ENCODE results near the gene NDUFA11.

Gene NDUFA11

GRCh38 chr19:5937550-5937949 lies 34.0 kb upstream of the NDUFA11 start:
- no peak for TF ChIP-seq ZNF274 (IDR thresholded peaks at IDR 0.05; ENCODE audit: low read depth, low read length)
- no peak overlapping the region for H3K4me3 ChIP-seq (ENCODE audit: low read length)

GRCh38 chr19:5936292-5936592 lies 32.7 kb upstream of the NDUFA11 start:
- H3K4me3 ChIP-seq (ENCODE audit: low read length), result no peak overlapping the region
- no peak for TF ChIP-seq ZNF274 (IDR thresholded peaks at IDR 0.05; ENCODE audit: low read depth, low read length)

DNA sequence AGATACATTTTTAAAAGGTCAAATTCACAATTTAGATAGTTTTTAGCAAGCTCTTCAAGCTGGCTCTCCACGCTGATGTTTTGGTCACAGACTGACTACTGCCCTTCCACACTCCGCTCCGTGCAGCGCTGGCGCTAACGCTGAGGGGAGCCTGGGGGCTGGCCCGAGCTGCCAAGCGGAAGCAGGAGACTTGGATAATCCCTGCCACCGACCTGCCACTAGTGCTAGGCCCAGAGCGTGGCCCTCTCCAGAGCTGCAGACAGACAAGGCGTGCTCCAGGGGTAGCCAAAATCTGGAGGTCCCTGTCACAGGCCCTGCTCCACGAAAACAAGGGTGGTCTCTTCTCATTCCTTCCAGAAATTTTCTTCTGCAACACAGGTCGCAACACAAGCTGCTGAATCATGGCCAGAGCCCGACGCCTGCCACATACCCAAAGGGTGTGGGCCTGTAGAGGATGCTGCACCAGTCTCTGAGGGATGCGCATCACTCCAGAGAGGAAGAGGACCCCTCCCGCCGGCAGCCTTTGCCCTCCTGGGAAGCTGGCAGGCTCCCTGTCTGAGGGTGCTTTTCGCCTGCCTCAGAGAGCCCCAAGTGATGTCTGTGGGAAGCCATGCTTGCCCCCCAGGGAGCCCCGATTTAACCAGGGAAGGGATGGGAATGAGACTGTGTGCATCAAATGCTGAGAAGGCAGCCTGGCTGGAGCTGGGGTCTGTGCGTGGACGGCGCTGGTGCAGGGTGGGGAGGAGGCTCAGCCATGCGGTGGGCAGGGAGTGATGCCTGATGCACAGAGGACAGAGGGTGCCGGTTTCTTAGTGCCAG lies 32.1 kb upstream of the NDUFA11 start:
- H3K4me3 ChIP-seq (ENCODE audit: low read length), result no peak overlapping the region
- no peak for TF ChIP-seq ZNF274 (IDR thresholded peaks at IDR 0.05; ENCODE audit: low read depth, low read length)

DNA sequence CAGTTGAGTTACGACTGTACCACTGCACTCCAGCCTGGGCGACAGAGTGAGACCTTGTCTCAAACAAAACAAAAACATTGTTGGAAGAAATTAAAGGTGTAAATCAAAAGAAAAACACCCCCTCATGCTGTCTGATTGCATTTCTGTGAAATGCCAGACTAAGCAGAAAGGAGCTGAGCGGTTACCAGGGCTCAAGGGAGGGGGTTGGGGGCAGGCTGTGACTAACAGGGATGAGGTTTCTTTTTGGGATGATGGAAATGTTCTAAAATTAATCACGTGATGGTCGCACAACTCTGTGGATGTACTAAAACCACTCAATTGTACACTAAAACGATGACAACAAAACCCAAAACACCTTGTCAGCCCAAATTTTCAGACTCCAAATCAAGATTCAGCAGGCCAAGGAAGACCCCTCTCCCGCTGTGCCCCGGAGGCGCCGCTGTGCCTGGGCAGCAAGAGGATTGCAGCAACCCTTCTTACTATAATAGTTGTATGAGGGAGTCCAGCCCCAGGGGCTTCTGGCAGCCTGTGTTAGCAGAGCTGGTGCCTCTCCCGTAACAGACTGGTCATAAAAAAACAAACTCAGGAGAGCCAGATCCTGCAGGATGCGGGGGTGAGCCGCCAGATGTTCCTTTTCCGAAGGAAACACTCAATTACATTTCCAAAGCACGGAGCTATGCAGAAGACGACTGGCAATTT lies 31.3 kb upstream of the NDUFA11 start:
- H3K4me3 ChIP-seq (ENCODE audit: low read length), result no peak overlapping the region
- no peak for TF ChIP-seq ZNF274 (IDR thresholded peaks at IDR 0.05; ENCODE audit: low read depth, low read length)

DNA sequence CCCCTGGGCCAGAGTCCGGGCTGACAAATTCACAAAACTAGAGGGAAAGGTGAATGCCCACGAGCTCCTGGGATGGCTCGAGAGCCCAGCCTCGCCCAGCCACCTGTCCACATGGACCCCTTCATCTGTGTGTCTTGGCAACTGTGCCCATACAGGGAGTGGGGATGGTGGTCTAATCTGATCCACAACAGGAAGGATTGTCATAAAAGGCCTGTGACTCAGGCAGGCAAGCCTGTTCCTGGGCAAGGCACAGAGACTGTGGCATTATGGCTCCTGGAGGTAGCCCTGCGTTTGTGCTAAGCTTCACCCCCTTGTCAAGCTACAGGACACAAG lies 30.4 kb upstream of the NDUFA11 start:
- TF ChIP-seq ZNF274 (IDR thresholded peaks at IDR 0.05; ENCODE audit: low read depth, low read length), result no peak
- H3K4me3 ChIP-seq (ENCODE audit: low read length), result no peak overlapping the region

GRCh38 chr19:5933391-5934068 lies 29.9 kb upstream of the NDUFA11 start:
- H3K4me3 ChIP-seq (ENCODE audit: low read length), result no peak overlapping the region
- TF ChIP-seq ZNF274 (IDR thresholded peaks at IDR 0.05; ENCODE audit: low read depth, low read length), result no peak

- no peak overlapping the region for H3K4me3 ChIP-seq (ENCODE audit: low read length)
- no peak for TF ChIP-seq ZNF274 (IDR thresholded peaks at IDR 0.05; ENCODE audit: low read depth, low read length)
Measured at GRCh38 chr19:5932609-5933262, 29.1 kb upstream of the NDUFA11 start.

- no peak overlapping the region for H3K4me3 ChIP-seq (ENCODE audit: low read length)
- no peak for TF ChIP-seq ZNF274 (IDR thresholded peaks at IDR 0.05; ENCODE audit: low read depth, low read length)
Measured at GRCh38 chr19:5932146-5932545, 28.6 kb upstream of the NDUFA11 start.

DNA sequence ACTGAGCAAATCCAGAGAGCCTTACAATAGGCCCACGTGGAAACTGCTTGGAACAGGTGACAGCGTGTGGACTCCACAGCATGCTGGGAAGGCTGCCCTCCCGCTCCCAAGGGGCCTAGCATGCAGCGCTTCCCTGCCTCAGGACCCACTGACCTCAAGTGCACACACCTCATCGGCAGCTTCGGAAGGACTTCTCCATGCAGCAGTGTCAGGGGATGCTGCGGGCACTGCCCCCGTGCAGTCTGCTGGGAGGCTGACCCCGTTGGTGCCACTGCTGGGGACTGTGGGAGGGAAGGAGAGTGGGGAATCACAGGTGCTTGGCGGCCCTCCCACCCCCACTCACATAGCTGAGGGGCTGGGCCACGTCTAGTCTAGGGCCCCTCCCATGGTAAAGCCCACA lies 27.7 kb upstream of the NDUFA11 start:
- no peak for TF ChIP-seq ZNF274 (IDR thresholded peaks at IDR 0.05; ENCODE audit: low read depth, low read length)

GRCh38 chr19:5929625-5930024 lies 26.0 kb upstream of the NDUFA11 start:
- no peak for TF ChIP-seq ZNF274 (IDR thresholded peaks at IDR 0.05; ENCODE audit: low read depth, low read length)
- H3K4me3 ChIP-seq (ENCODE audit: low read length), result no peak overlapping the region

More for the DNA sequence above, 27.7 kb upstream of the NDUFA11 start:
- H3K4me3 ChIP-seq (ENCODE audit: low read length), result no peak overlapping the region

DNA sequence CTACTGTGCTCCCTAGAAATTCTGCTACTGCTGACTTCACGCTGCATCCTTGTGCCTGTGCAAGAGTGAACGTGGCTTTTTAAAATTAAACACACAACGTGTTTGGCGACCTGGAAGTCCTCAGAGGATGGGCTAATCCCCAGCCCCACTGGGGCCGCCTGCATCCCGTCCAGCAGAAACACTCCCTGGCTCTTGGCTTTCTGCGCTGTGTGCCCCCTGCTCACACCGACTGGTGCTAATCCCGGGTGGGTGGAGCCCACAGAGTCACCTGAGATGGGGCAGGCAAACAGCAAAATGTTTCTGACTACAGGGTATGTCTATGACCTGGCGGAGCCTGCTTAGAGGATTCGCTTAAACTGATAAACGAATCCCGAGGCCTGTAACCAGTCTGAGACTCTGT lies 25.6 kb upstream of the NDUFA11 start:
- no peak for TF ChIP-seq ZNF274 (IDR thresholded peaks at IDR 0.05; ENCODE audit: low read depth, low read length)
- H3K4me3 ChIP-seq (ENCODE audit: low read length), result no peak overlapping the region

DNA sequence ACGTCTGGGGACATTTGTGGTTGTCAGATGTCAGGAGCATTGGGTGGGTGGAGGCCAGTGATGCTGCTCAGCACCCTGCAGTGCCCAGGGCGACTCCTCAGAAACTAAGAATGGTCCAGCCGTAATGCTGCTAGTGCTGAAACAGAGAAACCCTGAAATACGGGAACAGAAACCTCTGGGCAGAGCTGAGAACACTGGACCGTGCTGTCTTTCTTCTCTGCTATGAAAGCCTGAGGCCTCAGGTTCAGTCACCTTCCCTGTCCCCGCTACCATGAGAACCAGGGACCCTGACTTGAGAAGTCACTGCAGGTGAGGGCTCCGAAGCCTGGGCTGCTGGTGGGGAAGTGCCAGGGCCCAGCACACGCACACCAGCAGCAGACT lies 23.8 kb upstream of the NDUFA11 start:
- H3K4me3 ChIP-seq (ENCODE audit: low read length), result no peak overlapping the region
- no peak for TF ChIP-seq ZNF274 (IDR thresholded peaks at IDR 0.05; ENCODE audit: low read depth, low read length)

DNA sequence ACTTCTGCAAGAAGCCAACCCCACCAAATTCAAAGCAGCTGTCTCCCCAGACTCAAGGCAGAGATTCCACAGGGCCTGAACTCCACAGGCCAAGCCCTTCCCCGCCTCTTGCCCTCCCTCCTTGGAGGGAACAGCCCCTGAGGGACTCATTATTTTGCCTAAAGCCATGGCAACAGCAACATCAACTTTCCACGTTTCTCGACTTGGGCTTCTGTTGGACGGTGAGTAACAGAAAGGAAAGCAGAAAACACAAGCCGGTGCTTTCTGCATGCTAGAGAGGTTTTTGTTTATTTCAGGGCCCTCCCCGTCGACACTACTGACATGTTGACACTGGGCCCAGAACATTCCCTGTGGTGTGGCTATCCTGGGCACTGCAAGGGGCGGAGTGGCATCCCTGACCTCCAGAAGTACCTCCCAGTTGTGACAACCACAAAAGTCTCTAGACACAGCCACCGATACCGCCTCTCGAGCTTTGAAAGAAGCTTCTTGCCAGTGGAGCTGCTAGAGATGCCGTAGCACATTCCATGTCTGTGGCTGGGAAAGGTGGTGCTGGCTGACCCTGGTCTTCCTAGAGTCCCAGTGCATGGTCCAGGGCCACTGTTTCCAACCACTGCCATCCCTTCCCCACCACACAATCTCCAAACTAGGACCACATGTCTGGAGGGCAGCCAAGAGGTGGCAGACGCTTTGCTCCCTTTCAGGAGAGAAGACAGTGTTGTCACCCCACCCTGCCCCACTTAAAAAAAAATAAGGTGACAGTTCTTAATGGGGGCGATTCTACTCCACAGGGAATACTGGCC lies 23.3 kb upstream of the NDUFA11 start:
- TF ChIP-seq ZNF274 (IDR thresholded peaks at IDR 0.05; ENCODE audit: low read depth, low read length), result no peak
- no peak overlapping the region for H3K4me3 ChIP-seq (ENCODE audit: low read length)
